A549 (cell line): ENCODE data around the gene SLC15A3. TPM values are rescaled to one million over a fixed set of nuclear protein-coding genes. Genes with fewer than 3 reads are reported as not detected.

Experiments
- ATAC-seq, 2 experiments: fragments of 200-7000 bp in 1 of 2; fragments of >200 bp in 1 of 2; cut with Nextera tagmentation in 1 of 2; cut with Tn5 transposase in 1 of 2; 3 replicates each; pipeline versions ENCODE4 v1.8.0 to v1.9.1; 2018 to 2020; ENCODE audit warnings: mild to moderate bottlenecking in 1 of 2, moderate library complexity in 1 of 2
- CTCF ChIA-PET: fragments of 300-600 bp; sonication (Branson Sonifier 250); formaldehyde crosslinking; extraction: SDS; loops from one replicate; lab custom pipeline; 2021; ENCODE audit warnings: antibody characterized with exemption, inconsistent platforms; lab: Yijun Ruan, JAX
- POLR2A ChIA-PET: fragments of 350-600 bp; formaldehyde crosslinking; extraction: SDS; loops from one replicate; lab custom pipeline; 2021; ENCODE audit warnings: antibody characterized with exemption, inconsistent platforms; lab: Yijun Ruan, JAX
- DNase-seq, 2 experiments: peaks; one replicate each; pipeline versions ENCODE4 v3.0.0 to v3.0.0-alpha.2; 2011 to 2016; ENCODE audit warnings: low read depth in 1 of 2, low spot score in 1 of 2
- FAIRE-seq: peaks from 2 replicates; lab custom pipeline; 2011; peaks lifted over from hg19 to GRCh38; lab: Jason Lieb, UNC
- H3K27ac ChIP-seq, 2 experiments: fragments of >200 bp; sonication (Bioruptor Twin); formaldehyde crosslinking; 3 replicates each; pipeline ENCODE4 v1.5.1; 2016 to 2017
- H3K4me1 ChIP-seq: fragments of >200 bp; sonication (Bioruptor Twin); formaldehyde crosslinking; 3 replicates; pipeline ENCODE4 v1.6.1; 2016
- H3K4me2 ChIP-seq: fragments of >200 bp; sonication (Bioruptor Twin); formaldehyde crosslinking; 3 replicates; pipeline ENCODE4 v1.6.1; 2016
- H3K4me3 ChIP-seq: fragments of >200 bp; sonication (Bioruptor Twin); formaldehyde crosslinking; 3 replicates; pipeline ENCODE4 v1.5.1; 2016
- H3K9me3 ChIP-seq: fragments of >200 bp; sonication (Bioruptor Twin); formaldehyde crosslinking; 3 replicates; pipeline ENCODE4 v1.6.1; 2016
- BCL3 ChIP-seq: fragments of >200 bp; sonication (Bioruptor Twin); formaldehyde crosslinking; IDR thresholded peaks from 3 replicates; pipeline ENCODE4 v1.6.1; 2016
- CBX2 ChIP-seq: fragments of 200-600 bp; sonication (generic); IDR thresholded peaks from 2 replicates; pipeline ENCODE4 v1.6.1; 2016; ENCODE audit warnings: low read depth, mild to moderate bottlenecking, borderline replicate concordance
- CEBPB ChIP-seq, 2 experiments: fragments of >200 bp in 1 of 2; sonication (Bioruptor Twin) in 1 of 2; formaldehyde crosslinking in 1 of 2; IDR thresholded peaks; 2 replicates each; pipeline ENCODE4 v1.6.1; 2012 to 2016
- CHD4 ChIP-seq: fragments of 200-600 bp; sonication (generic); IDR thresholded peaks from 2 replicates; pipeline ENCODE4 v1.6.1; 2016; ENCODE audit warnings: antibody characterized with exemption, mild to moderate bottlenecking, borderline replicate concordance
- EHF ChIP-seq: fragments of 250-450 bp; sonication (Bioruptor Pico); IDR thresholded peaks from 2 replicates; pipeline ENCODE4 v1.5.0; 2020; ENCODE audit warnings: mild to moderate bottlenecking
- FOSB ChIP-seq: fragments of 250-450 bp; sonication (Bioruptor Pico); IDR thresholded peaks from 2 replicates; pipeline ENCODE4 v1.5.0; 2020; ENCODE audit warnings: mild to moderate bottlenecking, moderate library complexity
- HDAC2 ChIP-seq: fragments of 200-600 bp; sonication (generic); IDR thresholded peaks from 2 replicates; pipeline ENCODE4 v1.6.1; 2016
- HES2 ChIP-seq: fragments of >200 bp; sonication (Bioruptor Twin); formaldehyde crosslinking; IDR thresholded peaks from 2 replicates; pipeline ENCODE4 v1.6.1; 2016
- HOXB13 ChIP-seq: fragments of 250-450 bp; sonication (Bioruptor Pico); IDR thresholded peaks from 2 replicates; pipeline ENCODE4 v1.5.0; 2020; ENCODE audit warnings: low read depth, mild to moderate bottlenecking, moderate library complexity
- HOXB5 ChIP-seq: fragments of 250-450 bp; sonication (Bioruptor Pico); IDR thresholded peaks from 2 replicates; pipeline ENCODE4 v1.5.0; 2020; ENCODE audit warnings: mild to moderate bottlenecking, moderate library complexity
- MAZ ChIP-seq: fragments of 150-350 bp; IDR thresholded peaks from 2 replicates; pipeline ENCODE4 v1.6.1; 2014; ENCODE audit warnings: antibody characterized with exemption, low read depth, low read length, borderline replicate concordance
- PHF8 ChIP-seq: fragments of 200-600 bp; sonication (generic); IDR thresholded peaks from 2 replicates; pipeline ENCODE4 v1.6.1; 2016; ENCODE audit warnings: low read depth, mild to moderate bottlenecking, antibody characterized with exemption, moderate library complexity, borderline replicate concordance
- POLR2A ChIP-seq: IDR thresholded peaks from 2 replicates; pipeline ENCODE4 v1.6.1; 2012; ENCODE audit warnings: mild to moderate bottlenecking, low read length
- RAD21 ChIP-seq, 2 experiments: fragments of >200 bp in 1 of 2; sonication (Bioruptor Twin) in 1 of 2; formaldehyde crosslinking in 1 of 2; IDR thresholded peaks in 1 of 2; conservative IDR thresholded peaks in 1 of 2; 2 replicates in 1 of 2; 3 replicates in 1 of 2; pipeline ENCODE4 v1.6.1; 2012 to 2018; ENCODE audit warnings: inconsistent platforms in 1 of 2
- RCOR1 ChIP-seq: fragments of 150-350 bp; IDR thresholded peaks from 2 replicates; pipeline ENCODE4 v1.6.1; 2014; ENCODE audit warnings: antibody characterized with exemption, low read length, low read depth
- REST ChIP-seq: fragments of 200-600 bp; sonication (generic); IDR thresholded peaks from 2 replicates; pipeline ENCODE4 v1.6.1; 2016; ENCODE audit warnings: antibody characterized with exemption, mild to moderate bottlenecking, moderate library complexity
- SMC3 ChIP-seq: fragments of >200 bp; sonication (Bioruptor Twin); formaldehyde crosslinking; IDR thresholded peaks from 3 replicates; pipeline ENCODE4 v1.6.1; 2018; ENCODE audit warnings: inconsistent platforms
- USF2 ChIP-seq: fragments of 450-650 bp; IDR thresholded peaks from 2 replicates; pipeline ENCODE4 v1.6.1; 2014; ENCODE audit warnings: antibody characterized with exemption
- ZC3H11A ChIP-seq: fragments of 450-650 bp; IDR thresholded peaks from 2 replicates; pipeline ENCODE4 v1.6.1; 2014; ENCODE audit warnings: antibody characterized with exemption, mild to moderate bottlenecking
- ZFP36 ChIP-seq: fragments of 450-650 bp; IDR thresholded peaks from 2 replicates; pipeline ENCODE4 v1.6.1; 2014; ENCODE audit warnings: borderline replicate concordance; ENCODE audit not compliant: partially characterized antibody
- WGBS: methylation state at CpG from one replicate; pipeline ENCODE4 v1.1.6; 2017; ENCODE audit errors: missing lambda C conversion rate; 5-methylcytosine and 5-hydroxymethylcytosine counted together
- polyA plus RNA-seq, 4 experiments: library from polyadenylated mRNA; depleted of rRNA in 3 of 4; stranded (reverse); fragments of >200 nt; fragmentation: RNase III in 1 of 4; extraction: RNeasy Plus Mini Kit Qiagen cat#74134 plus additional on column Dnase treatment in 1 of 4; gene quantifications; 2 replicates in 3 of 4; 3 replicates in 1 of 4; pipeline ENCODE4 v1.2.3, GENCODE V29; 2011 to 2017

Gene SLC15A3
- polyA plus RNA-seq, 2 of the 4 experiments (the other 2 are of a cell fraction), result not detected

DNA sequence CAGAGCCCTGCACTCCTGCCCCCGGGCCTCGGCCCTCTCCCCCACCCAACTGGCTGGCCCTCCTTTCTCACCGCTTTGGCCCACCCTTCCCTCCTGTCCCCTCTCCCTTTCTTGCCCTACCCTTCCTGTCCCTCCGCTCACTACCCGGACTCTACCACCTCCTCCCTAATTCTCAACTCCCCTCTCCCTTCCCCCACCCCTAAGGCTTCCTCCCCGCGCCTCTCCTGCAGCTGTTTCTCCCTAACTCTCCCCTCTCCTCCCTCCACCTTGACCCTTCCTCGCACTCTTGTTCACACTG lies 421 bp downstream of the SLC15A3 start (continued):
- TF ChIP-seq RAD21 (conservative IDR thresholded peaks at IDR 0.05 in 1 of 2, IDR thresholded peaks at IDR 0.05 in 1 of 2) (no peak), USF2 (no peak), FOSB (CRISPR knock-in tag) (no peak), HDAC2 (no peak), SMC3 (no peak), POLR2A (no peak)

GRCh38 chr11:60950933-60951605 lies 907 bp downstream of the SLC15A3 start:
- Histone ChIP-seq H3K4me2 (no peak overlapping the region), H3K9me3 (no peaks in the 10 kb centered on the region), H3K27ac (no peak overlapping the region), H3K4me3 (no peak overlapping the region), H3K4me1 (no peaks in the 10 kb centered on the region)
- ATAC-seq (no peak), DNase-seq (no peak), FAIRE-seq (no peak)
- TF ChIP-seq BCL3, result no peak
- TF ChIP-seq ZFP36, result no peak
- TF ChIP-seq HDAC2, result no peak
- no peak for TF ChIP-seq REST
- no peak for TF ChIP-seq PHF8
- TF ChIP-seq HES2, result no peak
- WGBS, result 92% methylated on average over 67 of the region's 86 CpGs
- ChIA-PET CTCF (interaction anchor here (0.8 to 1.4 kb wide), 2 partner anchors 15 to 233 kb away, joined by 3 to 4 read pairs; no protein-coding TSS in a partner anchor), POLR2A (no interaction called here)

- FAIRE-seq (no peak), DNase-seq (no peak), ATAC-seq (peak in 1 of 2 experiments; percentile 34; a peak in 2 of 6 replicates)
- H3K9me3 ChIP-seq, result no peaks in the 10 kb centered on the region
- H3K4me2 ChIP-seq, result no peak overlapping the region
- H3K4me1 ChIP-seq, result no peaks in the 10 kb centered on the region
- 54% methylated on average over 6 of the region's 6 CpGs for WGBS
- ChIA-PET CTCF (interaction anchor here (0.8 to 1.4 kb wide), 3 partner anchors 16 to 235 kb away, joined by 3 to 6 read pairs (median 4); no protein-coding TSS in a partner anchor), POLR2A (no interaction called here)
- H3K4me3 ChIP-seq, result no peak overlapping the region
- TF ChIP-seq CHD4 (no peak), POLR2A (no peak), EHF (CRISPR knock-in tag) (no peak), MAZ (no peak), RCOR1 (no peak), ZC3H11A (no peak), HOXB13 (CRISPR knock-in tag) (no peak), FOSB (CRISPR knock-in tag) (no peak), HDAC2 (no peak), CEBPB (IDR thresholded peaks at IDR 0.05) (no peak), CBX2 (no peak), HOXB5 (no peak), BCL3 (no peak)
- no peak overlapping the region for H3K27ac ChIP-seq
Measured at GRCh38 chr11:60950024-60950423, 2.0 kb downstream of the SLC15A3 start.
